GM23338 (cell line): Measurements from ENCODE around the gene JAZF1. TPM values are rescaled to one million over a fixed set of nuclear protein-coding genes. Genes with fewer than 3 reads are reported as not detected.

Experiments
- ATAC-seq: fragments of 200-7000 bp; cut with Tn5 transposase; 3 replicates; pipeline ENCODE4 v1.9.1; 2020
- DNase-seq: peaks from one replicate; pipeline ENCODE4 v3.0.0-alpha.2; 2015; ENCODE audit warnings: low spot score
- H2AFZ ChIP-seq: fragments of 200-600 bp; sonication (generic); 2 replicates; pipeline ENCODE4 v1.8.0; 2016; ENCODE audit warnings: antibody characterized with exemption, mild to moderate bottlenecking, moderate library complexity
- H3F3A ChIP-seq: fragments of 200-600 bp; sonication (generic); replicated peaks from 2 replicates; pipeline ENCODE4 v1.8.0; 2017; ENCODE audit warnings: antibody characterized with exemption, mixed run types, low read depth
- H3K27ac ChIP-seq: fragments of 200-600 bp; sonication (generic); 2 replicates; pipeline ENCODE4 v1.6.1; 2016; ENCODE audit warnings: low read depth
- H3K27me3 ChIP-seq: fragments of 200-600 bp; sonication (generic); 2 replicates; pipeline ENCODE4 v1.8.0; 2016; ENCODE audit warnings: mild to moderate bottlenecking, mixed run types, moderate library complexity; ENCODE audit not compliant: insufficient read depth
- H3K36me3 ChIP-seq: fragments of 200-600 bp; sonication (generic); 2 replicates; pipeline ENCODE4 v1.8.0; 2016; ENCODE audit warnings: mild to moderate bottlenecking; ENCODE audit not compliant: insufficient read depth
- H3K4me1 ChIP-seq: fragments of 200-600 bp; sonication (generic); 2 replicates; pipeline ENCODE4 v1.8.0; 2016; ENCODE audit warnings: mild to moderate bottlenecking, moderate library complexity; ENCODE audit not compliant: insufficient read depth
- H3K4me2 ChIP-seq: fragments of 200-600 bp; sonication (generic); 2 replicates; pipeline ENCODE4 v1.7.1; 2017; ENCODE audit warnings: mixed run types
- H3K4me3 ChIP-seq: fragments of 200-600 bp; sonication (generic); 2 replicates; pipeline ENCODE4 v1.6.1; 2016; ENCODE audit warnings: mixed run types
- H3K79me2 ChIP-seq: fragments of 200-600 bp; sonication (generic); replicated peaks from 2 replicates; pipeline ENCODE4 v1.8.0; 2017; ENCODE audit warnings: mild to moderate bottlenecking; ENCODE audit not compliant: insufficient read depth
- H3K9me2 ChIP-seq: fragments of 200-600 bp; sonication (generic); 2 replicates; pipeline ENCODE4 v1.8.0; 2017; ENCODE audit not compliant: insufficient read depth
- H4K20me1 ChIP-seq: fragments of 200-600 bp; sonication (generic); replicated peaks from 2 replicates; pipeline ENCODE4 v1.8.0; 2017; ENCODE audit warnings: mild to moderate bottlenecking; ENCODE audit not compliant: insufficient read depth
- H3K27ac Mint-ChIP-seq: 2 replicates; pipeline ENCODE4 v1.8.0; 2020; ENCODE audit warnings: inconsistent platforms, mild to moderate bottlenecking, moderate library complexity, mixed read lengths
- H3K27me3 Mint-ChIP-seq: 3 replicates; pipeline ENCODE4 v1.8.0; 2022; ENCODE audit warnings: low read depth, mild to moderate bottlenecking, moderate library complexity, mixed read lengths, inconsistent platforms; ENCODE audit not compliant: insufficient read depth, poor library complexity
- H3K36me3 Mint-ChIP-seq: 3 replicates; pipeline ENCODE4 v1.8.0; 2021; ENCODE audit warnings: low read depth, mild to moderate bottlenecking, inconsistent platforms, moderate library complexity, mixed read lengths
- H3K4me1 Mint-ChIP-seq: 3 replicates; pipeline ENCODE4 v1.8.0; 2020; ENCODE audit warnings: mild to moderate bottlenecking, inconsistent platforms, mixed read lengths
- H3K4me3 Mint-ChIP-seq: 3 replicates; pipeline ENCODE4 v1.8.0; 2021; ENCODE audit warnings: moderate library complexity, mild to moderate bottlenecking, inconsistent platforms, mixed read lengths
- H3K9me3 Mint-ChIP-seq: 3 replicates; pipeline ENCODE4 v1.8.0; 2020; ENCODE audit warnings: moderate library complexity, mild to moderate bottlenecking, inconsistent platforms, mixed read lengths
- CREB1 ChIP-seq: fragments of 250-450 bp; sonication (Bioruptor Pico); IDR thresholded peaks from 2 replicates; pipeline ENCODE4 v1.5.0; 2020; ENCODE audit warnings: low read depth, mild to moderate bottlenecking, moderate library complexity
- EZH2 ChIP-seq: fragments of 200-600 bp; sonication (generic); IDR thresholded peaks from one replicate; pipeline ENCODE4 v1.8.0; 2017; ENCODE audit warnings: antibody characterized with exemption, mild to moderate bottlenecking, low read depth; ENCODE audit not compliant: unreplicated experiment
- EZH2phosphoT487 ChIP-seq: fragments of 200-600 bp; sonication (generic); IDR thresholded peaks from one replicate; pipeline ENCODE4 v1.8.1; 2018; ENCODE audit warnings: antibody characterized with exemption; ENCODE audit not compliant: unreplicated experiment
- JUNB ChIP-seq: IDR thresholded peaks from one replicate; pipeline ENCODE4 v1.6.1; 2016; ENCODE audit warnings: antibody characterized with exemption; ENCODE audit not compliant: unreplicated experiment
- NANOG ChIP-seq: IDR thresholded peaks from 2 replicates; pipeline ENCODE4 v1.6.1; 2016; ENCODE audit warnings: antibody characterized with exemption, borderline replicate concordance
- POLR2AphosphoS5 ChIP-seq: IDR thresholded peaks from 2 replicates; pipeline ENCODE4 v1.6.1; 2016; ENCODE audit warnings: antibody characterized with exemption, low read depth
- STAT1 ChIP-seq: IDR thresholded peaks from one replicate; pipeline ENCODE4 v1.6.1; 2016; ENCODE audit warnings: antibody characterized with exemption; ENCODE audit not compliant: unreplicated experiment
- ZNF114 ChIP-seq: fragments of 250-450 bp; sonication (Bioruptor Pico); IDR thresholded peaks from 2 replicates; pipeline ENCODE4 v1.5.0; 2020; ENCODE audit warnings: mild to moderate bottlenecking, moderate library complexity
- ZNF331 ChIP-seq: fragments of 250-450 bp; sonication (Bioruptor Pico); IDR thresholded peaks from 2 replicates; pipeline ENCODE4 v1.5.0; 2020; ENCODE audit warnings: low read depth, mild to moderate bottlenecking, moderate library complexity
- polyA plus RNA-seq: library from polyadenylated mRNA; unstranded; fragments of >200 nt; fragmentation: Nextera tagmentation; extraction: Ambion mirVana; gene quantifications from 2 replicates; pipeline ENCODE4 v1.2.1, GENCODE V29; 2016
- total RNA-seq: library from RNA; depleted of rRNA; stranded (reverse); fragments of >200 nt; shearing (Covaris generic); gene quantifications from 2 replicates; pipeline ENCODE4 v1.2.3, GENCODE V29; 2014
- TF ChIP-seq, protein P1 (sequence below): IDR thresholded peaks from one replicate; pipeline ENCODE4 v1.6.1; 2018; ENCODE audit warnings: antibody characterized with exemption; ENCODE audit not compliant: unreplicated experiment
- TF ChIP-seq, protein P2 (sequence below): IDR thresholded peaks from 2 replicates; pipeline ENCODE4 v1.6.1; 2016; ENCODE audit warnings: antibody characterized with exemption
- TF ChIP-seq, protein P3 (sequence below), 2 experiments: fragments of 200-600 bp in 1 of 2; sonication (generic) in 1 of 2; conservative IDR thresholded peaks; 2 replicates each; pipeline versions ENCODE4 v1.5.1 to v1.6.1; 2016 to 2017; ENCODE audit warnings: antibody characterized with exemption in 2 of 2, low read depth in 2 of 2, mild to moderate bottlenecking in 2 of 2, moderate library complexity in 1 of 2
- TF ChIP-seq, protein P4 (sequence below): fragments of 250-450 bp; sonication (Bioruptor Pico); IDR thresholded peaks from 2 replicates; pipeline ENCODE4 v1.5.0; 2020; ENCODE audit warnings: mild to moderate bottlenecking, moderate library complexity

The JAZF1 gene
- total and polyA plus RNA-seq, 2 experiments from 2014 or later: 12.2 to 22.2 TPM

DNA sequence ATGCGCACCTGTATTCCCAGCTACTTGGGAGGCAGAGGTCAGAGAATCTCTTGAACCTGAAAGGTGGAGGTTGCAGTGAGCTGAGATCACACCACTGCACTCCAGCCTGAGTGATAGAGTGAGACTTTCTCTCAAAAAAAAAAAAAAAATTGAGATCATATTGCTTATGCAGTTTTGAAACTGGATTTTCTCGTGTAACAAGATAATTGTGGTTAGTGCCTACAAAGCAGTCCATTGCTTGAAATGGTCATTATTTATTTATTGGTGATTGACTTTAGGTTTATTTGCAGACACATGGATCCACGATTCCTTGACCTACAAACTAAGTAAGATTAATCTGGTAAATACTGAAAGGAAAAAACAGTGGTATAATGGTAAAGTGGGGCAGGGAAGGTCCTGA is 290.8 kb downstream of the JAZF1 start:
- Histone ChIP-seq H3K27ac (no peak overlapping the region), H3F3A (no peaks in the 10 kb centered on the region), H3K4me2 (no peak overlapping the region), H3K9me2 (no peaks in the 10 kb centered on the region), H3K36me3 (no peaks in the 10 kb centered on the region; the same call in 1 of the 2 replicates), H3K27me3 (no peaks in the 10 kb centered on the region), H2AFZ (no peak overlapping the region), H3K4me3 (no peak overlapping the region), H3K79me2 (no peaks in the 10 kb centered on the region), H4K20me1 (no peaks in the 10 kb centered on the region), H3K4me1 (no peaks in the 10 kb centered on the region; the same call in 1 of the 2 replicates)
- Mint-ChIP-seq H3K27ac (no peak overlapping the region), H3K4me3 (no peak overlapping the region), H3K36me3 (no peaks in the 10 kb centered on the region), H3K9me3 (no peaks in the 10 kb centered on the region), H3K4me1 (peaks cover 7% of the 10 kb centered on the region), H3K27me3 (peaks cover 2% of the 10 kb centered on the region)
- no peak for ATAC-seq
- no peak for DNase-seq
- TF ChIP-seq, protein P1, sequence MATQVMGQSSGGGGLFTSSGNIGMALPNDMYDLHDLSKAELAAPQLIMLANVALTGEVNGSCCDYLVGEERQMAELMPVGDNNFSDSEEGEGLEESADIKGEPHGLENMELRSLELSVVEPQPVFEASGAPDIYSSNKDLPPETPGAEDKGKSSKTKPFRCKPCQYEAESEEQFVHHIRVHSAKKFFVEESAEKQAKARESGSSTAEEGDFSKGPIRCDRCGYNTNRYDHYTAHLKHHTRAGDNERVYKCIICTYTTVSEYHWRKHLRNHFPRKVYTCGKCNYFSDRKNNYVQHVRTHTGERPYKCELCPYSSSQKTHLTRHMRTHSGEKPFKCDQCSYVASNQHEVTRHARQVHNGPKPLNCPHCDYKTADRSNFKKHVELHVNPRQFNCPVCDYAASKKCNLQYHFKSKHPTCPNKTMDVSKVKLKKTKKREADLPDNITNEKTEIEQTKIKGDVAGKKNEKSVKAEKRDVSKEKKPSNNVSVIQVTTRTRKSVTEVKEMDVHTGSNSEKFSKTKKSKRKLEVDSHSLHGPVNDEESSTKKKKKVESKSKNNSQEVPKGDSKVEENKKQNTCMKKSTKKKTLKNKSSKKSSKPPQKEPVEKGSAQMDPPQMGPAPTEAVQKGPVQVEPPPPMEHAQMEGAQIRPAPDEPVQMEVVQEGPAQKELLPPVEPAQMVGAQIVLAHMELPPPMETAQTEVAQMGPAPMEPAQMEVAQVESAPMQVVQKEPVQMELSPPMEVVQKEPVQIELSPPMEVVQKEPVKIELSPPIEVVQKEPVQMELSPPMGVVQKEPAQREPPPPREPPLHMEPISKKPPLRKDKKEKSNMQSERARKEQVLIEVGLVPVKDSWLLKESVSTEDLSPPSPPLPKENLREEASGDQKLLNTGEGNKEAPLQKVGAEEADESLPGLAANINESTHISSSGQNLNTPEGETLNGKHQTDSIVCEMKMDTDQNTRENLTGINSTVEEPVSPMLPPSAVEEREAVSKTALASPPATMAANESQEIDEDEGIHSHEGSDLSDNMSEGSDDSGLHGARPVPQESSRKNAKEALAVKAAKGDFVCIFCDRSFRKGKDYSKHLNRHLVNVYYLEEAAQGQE: no peak
- TF ChIP-seq STAT1 (no peak), CREB1 (CRISPR knock-in tag) (no peak), EZH2 (no peak), ZNF331 (no peak), EZH2phosphoT487 (no peak), JUNB (no peak), POLR2AphosphoS5 (no peak), ZNF114 (CRISPR knock-in tag) (no peak), NANOG (no peak)
- TF ChIP-seq, protein P2, sequence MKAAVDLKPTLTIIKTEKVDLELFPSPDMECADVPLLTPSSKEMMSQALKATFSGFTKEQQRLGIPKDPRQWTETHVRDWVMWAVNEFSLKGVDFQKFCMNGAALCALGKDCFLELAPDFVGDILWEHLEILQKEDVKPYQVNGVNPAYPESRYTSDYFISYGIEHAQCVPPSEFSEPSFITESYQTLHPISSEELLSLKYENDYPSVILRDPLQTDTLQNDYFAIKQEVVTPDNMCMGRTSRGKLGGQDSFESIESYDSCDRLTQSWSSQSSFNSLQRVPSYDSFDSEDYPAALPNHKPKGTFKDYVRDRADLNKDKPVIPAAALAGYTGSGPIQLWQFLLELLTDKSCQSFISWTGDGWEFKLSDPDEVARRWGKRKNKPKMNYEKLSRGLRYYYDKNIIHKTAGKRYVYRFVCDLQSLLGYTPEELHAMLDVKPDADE: no peak
- TF ChIP-seq, protein P3, sequence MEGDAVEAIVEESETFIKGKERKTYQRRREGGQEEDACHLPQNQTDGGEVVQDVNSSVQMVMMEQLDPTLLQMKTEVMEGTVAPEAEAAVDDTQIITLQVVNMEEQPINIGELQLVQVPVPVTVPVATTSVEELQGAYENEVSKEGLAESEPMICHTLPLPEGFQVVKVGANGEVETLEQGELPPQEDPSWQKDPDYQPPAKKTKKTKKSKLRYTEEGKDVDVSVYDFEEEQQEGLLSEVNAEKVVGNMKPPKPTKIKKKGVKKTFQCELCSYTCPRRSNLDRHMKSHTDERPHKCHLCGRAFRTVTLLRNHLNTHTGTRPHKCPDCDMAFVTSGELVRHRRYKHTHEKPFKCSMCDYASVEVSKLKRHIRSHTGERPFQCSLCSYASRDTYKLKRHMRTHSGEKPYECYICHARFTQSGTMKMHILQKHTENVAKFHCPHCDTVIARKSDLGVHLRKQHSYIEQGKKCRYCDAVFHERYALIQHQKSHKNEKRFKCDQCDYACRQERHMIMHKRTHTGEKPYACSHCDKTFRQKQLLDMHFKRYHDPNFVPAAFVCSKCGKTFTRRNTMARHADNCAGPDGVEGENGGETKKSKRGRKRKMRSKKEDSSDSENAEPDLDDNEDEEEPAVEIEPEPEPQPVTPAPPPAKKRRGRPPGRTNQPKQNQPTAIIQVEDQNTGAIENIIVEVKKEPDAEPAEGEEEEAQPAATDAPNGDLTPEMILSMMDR (conservative IDR thresholded peaks at IDR 0.05; ENCODE audit: low read depth in 2 of 2): no peak
- TF ChIP-seq, protein P4, sequence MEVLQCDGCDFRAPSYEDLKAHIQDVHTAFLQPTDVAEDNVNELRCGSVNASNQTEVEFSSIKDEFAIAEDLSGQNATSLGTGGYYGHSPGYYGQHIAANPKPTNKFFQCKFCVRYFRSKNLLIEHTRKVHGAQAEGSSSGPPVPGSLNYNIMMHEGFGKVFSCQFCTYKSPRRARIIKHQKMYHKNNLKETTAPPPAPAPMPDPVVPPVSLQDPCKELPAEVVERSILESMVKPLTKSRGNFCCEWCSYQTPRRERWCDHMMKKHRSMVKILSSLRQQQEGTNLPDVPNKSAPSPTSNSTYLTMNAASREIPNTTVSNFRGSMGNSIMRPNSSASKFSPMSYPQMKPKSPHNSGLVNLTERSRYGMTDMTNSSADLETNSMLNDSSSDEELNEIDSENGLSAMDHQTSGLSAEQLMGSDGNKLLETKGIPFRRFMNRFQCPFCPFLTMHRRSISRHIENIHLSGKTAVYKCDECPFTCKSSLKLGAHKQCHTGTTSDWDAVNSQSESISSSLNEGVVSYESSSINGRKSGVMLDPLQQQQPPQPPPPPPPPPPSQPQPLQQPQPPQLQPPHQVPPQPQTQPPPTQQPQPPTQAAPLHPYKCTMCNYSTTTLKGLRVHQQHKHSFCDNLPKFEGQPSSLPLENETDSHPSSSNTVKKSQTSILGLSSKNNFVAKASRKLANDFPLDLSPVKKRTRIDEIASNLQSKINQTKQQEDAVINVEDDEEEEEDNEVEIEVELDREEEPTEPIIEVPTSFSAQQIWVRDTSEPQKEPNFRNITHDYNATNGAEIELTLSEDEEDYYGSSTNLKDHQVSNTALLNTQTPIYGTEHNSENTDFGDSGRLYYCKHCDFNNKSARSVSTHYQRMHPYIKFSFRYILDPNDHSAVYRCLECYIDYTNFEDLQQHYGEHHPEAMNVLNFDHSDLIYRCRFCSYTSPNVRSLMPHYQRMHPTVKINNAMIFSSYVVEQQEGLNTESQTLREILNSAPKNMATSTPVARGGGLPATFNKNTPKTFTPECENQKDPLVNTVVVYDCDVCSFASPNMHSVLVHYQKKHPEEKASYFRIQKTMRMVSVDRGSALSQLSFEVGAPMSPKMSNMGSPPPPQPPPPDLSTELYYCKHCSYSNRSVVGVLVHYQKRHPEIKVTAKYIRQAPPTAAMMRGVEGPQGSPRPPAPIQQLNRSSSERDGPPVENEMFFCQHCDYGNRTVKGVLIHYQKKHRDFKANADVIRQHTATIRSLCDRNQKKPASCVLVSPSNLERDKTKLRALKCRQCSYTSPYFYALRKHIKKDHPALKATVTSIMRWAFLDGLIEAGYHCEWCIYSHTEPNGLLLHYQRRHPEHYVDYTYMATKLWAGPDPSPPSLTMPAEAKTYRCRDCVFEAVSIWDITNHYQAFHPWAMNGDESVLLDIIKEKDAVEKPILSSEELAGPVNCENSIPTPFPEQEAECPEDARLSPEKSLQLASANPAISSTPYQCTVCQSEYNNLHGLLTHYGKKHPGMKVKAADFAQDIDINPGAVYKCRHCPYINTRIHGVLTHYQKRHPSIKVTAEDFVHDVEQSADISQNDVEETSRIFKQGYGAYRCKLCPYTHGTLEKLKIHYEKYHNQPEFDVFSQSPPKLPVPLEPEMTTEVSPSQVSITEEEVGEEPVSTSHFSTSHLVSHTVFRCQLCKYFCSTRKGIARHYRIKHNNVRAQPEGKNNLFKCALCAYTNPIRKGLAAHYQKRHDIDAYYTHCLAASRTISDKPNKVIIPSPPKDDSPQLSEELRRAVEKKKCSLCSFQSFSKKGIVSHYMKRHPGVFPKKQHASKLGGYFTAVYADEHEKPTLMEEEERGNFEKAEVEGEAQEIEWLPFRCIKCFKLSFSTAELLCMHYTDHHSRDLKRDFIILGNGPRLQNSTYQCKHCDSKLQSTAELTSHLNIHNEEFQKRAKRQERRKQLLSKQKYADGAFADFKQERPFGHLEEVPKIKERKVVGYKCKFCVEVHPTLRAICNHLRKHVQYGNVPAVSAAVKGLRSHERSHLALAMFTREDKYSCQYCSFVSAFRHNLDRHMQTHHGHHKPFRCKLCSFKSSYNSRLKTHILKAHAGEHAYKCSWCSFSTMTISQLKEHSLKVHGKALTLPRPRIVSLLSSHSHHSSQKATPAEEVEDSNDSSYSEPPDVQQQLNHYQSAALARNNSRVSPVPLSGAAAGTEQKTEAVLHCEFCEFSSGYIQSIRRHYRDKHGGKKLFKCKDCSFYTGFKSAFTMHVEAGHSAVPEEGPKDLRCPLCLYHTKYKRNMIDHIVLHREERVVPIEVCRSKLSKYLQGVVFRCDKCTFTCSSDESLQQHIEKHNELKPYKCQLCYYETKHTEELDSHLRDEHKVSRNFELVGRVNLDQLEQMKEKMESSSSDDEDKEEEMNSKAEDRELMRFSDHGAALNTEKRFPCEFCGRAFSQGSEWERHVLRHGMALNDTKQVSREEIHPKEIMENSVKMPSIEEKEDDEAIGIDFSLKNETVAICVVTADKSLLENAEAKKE (CRISPR knock-in tag): no peak
